Activated naive CD4-positive, alpha-beta T cell treated with anti-CD3 and anti-CD28 coated beads, Interleukin-2, amount 50 U/mL, for 24 hours (primary cell): ENCODE results near the gene LRP1-AS.

Experiments
- H3K27ac Mint-ChIP-seq: one replicate; pipeline ENCODE4 v1.8.0; 2021; ENCODE audit warnings: mild to moderate bottlenecking, mixed read lengths
- H3K27me3 Mint-ChIP-seq: one replicate; pipeline ENCODE4 v1.8.0; 2021; ENCODE audit warnings: mixed read lengths
- H3K36me3 Mint-ChIP-seq: one replicate; pipeline ENCODE4 v1.8.0; 2021; ENCODE audit warnings: mixed read lengths
- H3K4me1 Mint-ChIP-seq: one replicate; pipeline ENCODE4 v1.8.0; 2021; ENCODE audit warnings: mixed read lengths
- H3K4me3 Mint-ChIP-seq: one replicate; pipeline ENCODE4 v1.8.0; 2021; ENCODE audit warnings: mild to moderate bottlenecking, mixed read lengths
- H3K9me3 Mint-ChIP-seq: one replicate; pipeline ENCODE4 v1.8.0; 2021; ENCODE audit warnings: mixed read lengths

The LRP1-AS gene

GRCh38 chr12:57109207-57110103 is 38.0 kb downstream of the LRP1-AS start:
- Mint-ChIP-seq H3K27me3 (no peaks in the 10 kb centered on the region), H3K9me3 (no peaks in the 10 kb centered on the region), H3K27ac (peak overlapping the region; percentile 95), H3K36me3 (peaks cover 10% of the 10 kb centered on the region), H3K4me3 (peak overlapping the region; percentile 92), H3K4me1 (peaks cover 52% of the 10 kb centered on the region)

- Mint-ChIP-seq H3K27me3 (no peaks in the 10 kb centered on the region), H3K9me3 (no peaks in the 10 kb centered on the region), H3K4me1 (peaks cover 59% of the 10 kb centered on the region), H3K27ac (peak overlapping the region; percentile 79), H3K36me3 (peaks cover 10% of the 10 kb centered on the region), H3K4me3 (peak overlapping the region; percentile 92)
Observed at GRCh38 chr12:57107456-57108155, 39.8 kb downstream of the LRP1-AS start.

DNA sequence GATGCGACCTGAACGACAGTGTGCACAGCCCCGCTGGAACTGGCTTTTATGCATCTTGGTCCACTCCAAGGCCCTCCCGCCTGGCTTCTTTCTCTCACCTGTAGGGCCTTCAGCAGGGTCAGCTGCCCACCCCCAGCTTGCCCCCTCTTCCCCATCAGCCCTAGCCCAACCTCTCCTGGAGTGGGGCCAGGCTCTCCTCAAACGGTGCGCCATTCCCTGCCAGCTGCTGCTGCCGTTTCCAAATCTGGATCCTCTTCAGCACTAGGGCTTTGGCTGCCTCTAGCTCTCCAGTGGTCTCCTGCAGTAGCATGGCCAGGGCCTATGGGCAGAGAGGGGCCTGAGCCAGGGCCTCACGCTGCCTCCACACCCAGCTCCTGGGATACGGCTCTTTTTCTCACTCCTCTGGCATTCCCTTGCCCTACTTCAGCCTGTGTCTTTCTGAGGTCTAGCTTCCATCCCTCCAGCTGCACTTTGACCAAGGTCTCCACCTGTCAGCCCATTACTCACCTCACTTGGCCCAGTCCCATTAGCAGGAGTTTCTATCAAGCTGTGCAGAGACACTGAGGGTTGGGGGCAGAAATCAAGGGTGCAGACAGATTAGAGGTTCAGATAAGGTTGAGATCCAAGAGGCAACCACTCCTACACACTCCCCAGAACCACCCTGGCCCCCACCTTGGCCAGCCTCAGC is 41.3 kb downstream of the LRP1-AS start:
- Mint-ChIP-seq H3K4me3 (no peak overlapping the region), H3K27me3 (no peaks in the 10 kb centered on the region), H3K27ac (peak overlapping the region; percentile 42), H3K4me1 (peaks cover 65% of the 10 kb centered on the region), H3K36me3 (peaks cover 10% of the 10 kb centered on the region), H3K9me3 (no peaks in the 10 kb centered on the region)

GRCh38 chr12:57105011-57105753 is 42.2 kb downstream of the LRP1-AS start:
- Mint-ChIP-seq H3K9me3 (no peaks in the 10 kb centered on the region), H3K27ac (no peak overlapping the region), H3K27me3 (no peaks in the 10 kb centered on the region), H3K4me1 (peaks cover 73% of the 10 kb centered on the region), H3K4me3 (no peak overlapping the region), H3K36me3 (peaks cover 12% of the 10 kb centered on the region)

DNA sequence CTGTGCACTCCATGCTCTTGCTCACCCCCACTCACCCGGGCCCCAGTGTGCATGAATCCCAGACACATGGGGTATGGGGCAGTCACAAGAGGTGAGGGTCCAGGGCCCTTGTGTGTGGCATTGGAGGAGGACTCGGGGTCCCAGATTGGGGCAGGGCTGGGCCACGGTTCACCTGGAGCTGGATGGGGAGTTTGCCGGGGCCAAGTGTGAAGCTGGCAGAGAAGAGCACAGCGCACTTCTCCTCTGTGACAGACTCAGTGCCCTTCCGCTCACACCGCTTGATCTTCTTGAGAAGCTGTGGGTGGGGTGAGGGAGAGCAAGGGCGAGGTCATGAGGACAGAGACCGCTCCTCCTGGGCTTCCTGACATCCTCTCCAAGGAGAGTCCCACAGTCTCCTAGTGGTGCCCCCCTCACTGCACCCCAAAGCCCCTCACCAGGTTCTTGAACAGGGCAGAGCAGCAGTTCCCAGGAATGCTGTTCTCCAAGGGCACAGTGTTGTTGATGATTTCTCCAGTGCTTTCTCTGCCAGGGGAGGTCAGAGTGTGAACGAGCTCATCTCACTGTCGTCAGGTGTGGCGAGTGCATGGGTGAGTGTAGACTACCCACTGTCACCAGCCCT is 43.0 kb downstream of the LRP1-AS start:
- Mint-ChIP-seq H3K4me1 (peaks cover 71% of the 10 kb centered on the region), H3K27me3 (no peaks in the 10 kb centered on the region), H3K9me3 (no peaks in the 10 kb centered on the region), H3K36me3 (peaks cover 13% of the 10 kb centered on the region), H3K4me3 (no peak overlapping the region), H3K27ac (peak overlapping the region; percentile 41)

DNA sequence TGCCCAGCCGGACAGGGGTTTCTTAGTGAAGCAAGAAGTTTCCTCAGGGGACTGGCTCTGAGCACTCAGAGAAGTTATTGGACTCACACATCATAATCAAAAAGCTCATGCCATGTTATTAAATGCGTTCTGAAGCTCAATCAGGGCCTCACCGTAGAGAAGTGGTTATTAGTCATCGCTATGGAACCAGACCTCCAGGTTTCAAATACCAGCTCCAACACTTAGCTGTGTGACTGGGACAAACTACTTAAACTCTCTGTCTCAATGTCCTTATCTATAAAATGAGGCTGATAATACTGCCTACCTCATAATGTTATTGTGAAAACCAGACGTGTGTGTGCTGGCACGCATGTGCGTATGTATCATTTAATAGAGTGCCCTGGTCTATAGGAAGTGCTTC is 43.6 kb downstream of the LRP1-AS start:
- H3K36me3 Mint-ChIP-seq: peaks cover 12% of the 10 kb centered on the region

GRCh38 chr12:57101892-57102695 is 45.3 kb downstream of the LRP1-AS start:
- H3K36me3 Mint-ChIP-seq: peaks cover 10% of the 10 kb centered on the region
- peaks cover 59% of the 10 kb centered on the region for H3K4me1 Mint-ChIP-seq
- peak overlapping the region; percentile 51 for H3K27ac Mint-ChIP-seq
- H3K9me3 Mint-ChIP-seq: no peaks in the 10 kb centered on the region
- no peaks in the 10 kb centered on the region for H3K27me3 Mint-ChIP-seq
- no peak overlapping the region for H3K4me3 Mint-ChIP-seq

More for the DNA sequence above, 43.6 kb downstream of the LRP1-AS start:
- Mint-ChIP-seq H3K27ac (peak overlapping the region; percentile 41), H3K9me3 (no peaks in the 10 kb centered on the region), H3K4me3 (no peak overlapping the region), H3K27me3 (no peaks in the 10 kb centered on the region), H3K4me1 (peaks cover 72% of the 10 kb centered on the region)

DNA sequence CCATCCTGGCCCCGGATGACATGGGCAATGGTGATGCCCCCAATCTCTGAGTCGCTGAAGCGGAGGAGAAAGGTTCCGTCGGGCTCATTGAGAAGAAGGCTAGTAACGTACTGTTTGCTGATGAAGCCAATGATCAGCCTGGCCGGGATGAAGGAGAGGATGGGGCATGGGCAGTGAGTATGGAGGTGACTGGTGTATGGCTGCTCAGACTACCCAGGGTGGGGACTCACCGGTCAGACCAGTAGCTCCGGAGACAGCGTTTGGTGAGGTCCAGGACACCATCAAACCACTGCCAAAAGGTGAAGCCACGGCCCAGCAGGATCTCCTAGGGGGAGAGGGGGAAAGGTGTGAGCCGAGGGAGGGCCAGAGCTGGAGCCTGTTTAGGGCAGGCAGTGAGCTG is 47.7 kb downstream of the LRP1-AS start:
- Mint-ChIP-seq H3K9me3 (no peaks in the 10 kb centered on the region), H3K4me1 (peaks cover 65% of the 10 kb centered on the region), H3K4me3 (no peak overlapping the region), H3K27me3 (no peaks in the 10 kb centered on the region), H3K36me3 (peaks cover 16% of the 10 kb centered on the region), H3K27ac (peak overlapping the region; percentile 93)

GRCh38 chr12:57099047-57099714 is 48.2 kb downstream of the LRP1-AS start:
- H3K36me3 Mint-ChIP-seq: peaks cover 16% of the 10 kb centered on the region
- peaks cover 64% of the 10 kb centered on the region for H3K4me1 Mint-ChIP-seq
- H3K4me3 Mint-ChIP-seq: no peak overlapping the region
- H3K27ac Mint-ChIP-seq: peak overlapping the region; percentile 93
- H3K9me3 Mint-ChIP-seq: no peaks in the 10 kb centered on the region
- no peaks in the 10 kb centered on the region for H3K27me3 Mint-ChIP-seq

DNA sequence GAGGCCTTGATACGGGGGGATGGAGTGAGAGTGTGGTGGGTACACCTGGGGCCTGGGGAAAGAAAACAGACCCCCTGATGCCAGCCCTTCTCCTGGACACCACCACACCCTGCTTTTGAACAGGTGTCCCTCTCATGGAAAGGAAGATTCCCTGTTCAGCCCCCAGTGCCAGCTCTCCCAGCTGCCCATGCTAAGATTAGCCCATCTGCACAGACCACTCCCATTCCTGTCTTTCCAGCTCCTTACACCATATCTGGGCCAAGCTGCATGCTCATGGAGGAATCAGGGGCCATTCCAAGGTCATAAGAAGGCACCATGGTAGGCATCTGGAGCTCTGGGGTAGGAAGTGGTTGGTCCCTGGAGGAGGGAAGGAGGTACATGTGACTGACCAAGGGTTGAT is 48.9 kb downstream of the LRP1-AS start:
- Mint-ChIP-seq H3K27ac (peak overlapping the region; percentile 26), H3K4me3 (no peak overlapping the region), H3K4me1 (peaks cover 62% of the 10 kb centered on the region), H3K9me3 (no peaks in the 10 kb centered on the region), H3K27me3 (no peaks in the 10 kb centered on the region), H3K36me3 (peaks cover 16% of the 10 kb centered on the region)

GRCh38 chr12:57097554-57097835 is 49.9 kb downstream of the LRP1-AS start:
- H3K4me1 Mint-ChIP-seq: peaks cover 69% of the 10 kb centered on the region
- H3K27me3 Mint-ChIP-seq: no peaks in the 10 kb centered on the region
- peaks cover 16% of the 10 kb centered on the region for H3K36me3 Mint-ChIP-seq
- H3K9me3 Mint-ChIP-seq: no peaks in the 10 kb centered on the region
- no peak overlapping the region for H3K4me3 Mint-ChIP-seq
- H3K27ac Mint-ChIP-seq: no peak overlapping the region

- H3K36me3 Mint-ChIP-seq: peaks cover 17% of the 10 kb centered on the region
- no peaks in the 10 kb centered on the region for H3K9me3 Mint-ChIP-seq
- peak overlapping the region; percentile 30 for H3K27ac Mint-ChIP-seq
- H3K4me1 Mint-ChIP-seq: peaks cover 69% of the 10 kb centered on the region
- no peaks in the 10 kb centered on the region for H3K27me3 Mint-ChIP-seq
- H3K4me3 Mint-ChIP-seq: no peak overlapping the region
Observed at GRCh38 chr12:57096748-57097553, 50.5 kb downstream of the LRP1-AS start.

GRCh38 chr12:57096099-57096572 is 51.3 kb downstream of the LRP1-AS start:
- Mint-ChIP-seq H3K4me1 (peaks cover 72% of the 10 kb centered on the region), H3K27me3 (no peaks in the 10 kb centered on the region)

More at GRCh38 chr12:57096099-57096572, 51.3 kb downstream of the LRP1-AS start:
- H3K4me3 Mint-ChIP-seq: no peak overlapping the region
- peak overlapping the region; percentile 63 for H3K27ac Mint-ChIP-seq
- H3K9me3 Mint-ChIP-seq: no peaks in the 10 kb centered on the region
- peaks cover 17% of the 10 kb centered on the region for H3K36me3 Mint-ChIP-seq
